Upper lobe of right lung (tissue), 1 donor: ENCODE data around the gene CCDC88B. TPM values are rescaled to one million over a fixed set of nuclear protein-coding genes. Genes with fewer than 3 reads are reported as not detected.

Experiments used
- ATAC-seq: fragments of 200-7000 bp; cut with Tn5 transposase; one replicate; pipeline ENCODE4 v1.9.1; 2020; ENCODE audit warnings: mild to moderate bottlenecking, moderate library complexity
- DNase-seq: peaks from one replicate; pipeline ENCODE4 v3.0.0-alpha.2; 2020
- H3K27ac ChIP-seq: fragments of 200-600 bp; one replicate; pipeline ENCODE4 v1.8.0; 2022
- H3K27me3 ChIP-seq: fragments of 200-600 bp; one replicate; pipeline ENCODE4 v1.8.0; 2022; ENCODE audit warnings: mild to moderate bottlenecking
- H3K36me3 ChIP-seq: fragments of 200-600 bp; one replicate; pipeline ENCODE4 v1.8.0; 2022
- H3K4me1 ChIP-seq: fragments of 200-600 bp; one replicate; pipeline ENCODE4 v1.8.0; 2022
- H3K4me3 ChIP-seq: fragments of 200-600 bp; one replicate; pipeline ENCODE4 v1.8.0; 2022; ENCODE audit warnings: mild to moderate bottlenecking
- H3K9me3 ChIP-seq: fragments of 200-600 bp; one replicate; pipeline ENCODE4 v1.8.0; 2022
- intact Hi-C: fragments of 100-400 bp; cut with DNase I; formaldehyde crosslinking; loops from one replicate; pipeline ENCODE4 v1.11.0; 2022
- total RNA-seq: library from RNA; stranded (reverse); fragmentation: NEBNext Ultra II Directional; extraction: Animal tissue kit (Norgen Biotek cat#: 25700); gene quantifications from one replicate; pipeline ENCODE4 v1.2.1, GENCODE V29; 2021
- TF ChIP-seq, protein P1 (sequence below): fragments of 200-600 bp; IDR thresholded peaks from one replicate; pipeline ENCODE4 v1.8.0; 2022; ENCODE audit warnings: antibody characterized with exemption
- donor health status: DM: no; HTN: yes; CAD: no; lungs with severe emphysema.

Gene CCDC88B
- total RNA-seq, 1 donor from 2014 or later = 20.7 TPM

DNA sequence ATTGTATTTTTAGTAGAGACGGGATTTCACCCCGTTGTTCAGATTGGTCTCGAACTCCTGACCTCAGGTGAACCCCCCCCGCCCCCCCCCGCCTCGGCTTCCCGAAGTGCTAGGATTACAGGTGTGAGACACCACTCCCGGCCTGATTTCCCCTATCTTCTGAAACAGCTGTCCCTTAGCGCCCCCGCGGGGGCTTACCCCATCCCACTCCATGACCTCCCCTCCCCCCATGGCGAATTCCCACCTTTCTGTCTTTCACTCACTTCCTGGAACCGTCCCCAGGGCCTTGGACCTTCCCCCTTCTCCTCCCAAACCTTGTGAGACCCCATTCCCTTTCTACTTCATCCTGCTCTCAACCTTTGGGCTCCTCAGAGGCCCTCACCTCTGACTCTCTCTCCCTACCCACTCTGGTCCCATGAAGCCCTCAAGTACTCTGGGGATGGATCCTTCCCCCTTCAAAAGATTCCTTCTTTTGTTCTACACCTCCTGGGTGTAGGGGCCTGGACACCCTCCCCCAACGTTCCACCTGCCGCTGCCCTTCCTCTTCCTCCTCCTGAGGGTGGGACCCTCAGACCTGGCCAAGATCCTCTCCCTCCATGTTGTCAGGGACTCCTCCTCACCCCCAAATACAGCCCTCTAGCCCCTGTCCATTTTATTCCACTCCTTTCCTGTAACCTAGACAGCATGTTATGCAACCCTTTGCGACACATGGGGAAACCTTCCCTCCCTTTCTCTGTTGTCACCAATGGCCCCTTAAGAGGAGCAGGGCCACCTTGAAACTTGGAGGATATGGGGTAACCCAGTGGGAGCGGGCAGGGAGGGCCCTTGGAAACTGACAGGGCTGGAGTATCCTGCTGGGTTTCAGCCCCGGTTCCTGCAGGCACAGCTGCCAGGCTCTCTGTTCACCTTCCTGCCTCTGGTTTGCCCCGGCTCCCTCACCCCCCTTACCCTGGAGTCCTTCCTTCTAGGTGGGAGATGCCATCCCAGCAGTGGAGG, 20.9 kb upstream of the CCDC88B start:
- TF ChIP-seq, protein P1, sequence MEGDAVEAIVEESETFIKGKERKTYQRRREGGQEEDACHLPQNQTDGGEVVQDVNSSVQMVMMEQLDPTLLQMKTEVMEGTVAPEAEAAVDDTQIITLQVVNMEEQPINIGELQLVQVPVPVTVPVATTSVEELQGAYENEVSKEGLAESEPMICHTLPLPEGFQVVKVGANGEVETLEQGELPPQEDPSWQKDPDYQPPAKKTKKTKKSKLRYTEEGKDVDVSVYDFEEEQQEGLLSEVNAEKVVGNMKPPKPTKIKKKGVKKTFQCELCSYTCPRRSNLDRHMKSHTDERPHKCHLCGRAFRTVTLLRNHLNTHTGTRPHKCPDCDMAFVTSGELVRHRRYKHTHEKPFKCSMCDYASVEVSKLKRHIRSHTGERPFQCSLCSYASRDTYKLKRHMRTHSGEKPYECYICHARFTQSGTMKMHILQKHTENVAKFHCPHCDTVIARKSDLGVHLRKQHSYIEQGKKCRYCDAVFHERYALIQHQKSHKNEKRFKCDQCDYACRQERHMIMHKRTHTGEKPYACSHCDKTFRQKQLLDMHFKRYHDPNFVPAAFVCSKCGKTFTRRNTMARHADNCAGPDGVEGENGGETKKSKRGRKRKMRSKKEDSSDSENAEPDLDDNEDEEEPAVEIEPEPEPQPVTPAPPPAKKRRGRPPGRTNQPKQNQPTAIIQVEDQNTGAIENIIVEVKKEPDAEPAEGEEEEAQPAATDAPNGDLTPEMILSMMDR = no peak
- Histone ChIP-seq H3K9me3 (no peaks in the 10 kb centered on the region), H3K27me3 (no peaks in the 10 kb centered on the region), H3K36me3 (peaks cover 30% of the 10 kb centered on the region), H3K4me3 (peak overlapping the region; percentile 87), H3K27ac (peak overlapping the region; percentile 98), H3K4me1 (peaks cover 18% of the 10 kb centered on the region)
- DNase-seq (peak; percentile 75), ATAC-seq (peak; percentile 1)
- intact Hi-C loops = no loop called here

DNA sequence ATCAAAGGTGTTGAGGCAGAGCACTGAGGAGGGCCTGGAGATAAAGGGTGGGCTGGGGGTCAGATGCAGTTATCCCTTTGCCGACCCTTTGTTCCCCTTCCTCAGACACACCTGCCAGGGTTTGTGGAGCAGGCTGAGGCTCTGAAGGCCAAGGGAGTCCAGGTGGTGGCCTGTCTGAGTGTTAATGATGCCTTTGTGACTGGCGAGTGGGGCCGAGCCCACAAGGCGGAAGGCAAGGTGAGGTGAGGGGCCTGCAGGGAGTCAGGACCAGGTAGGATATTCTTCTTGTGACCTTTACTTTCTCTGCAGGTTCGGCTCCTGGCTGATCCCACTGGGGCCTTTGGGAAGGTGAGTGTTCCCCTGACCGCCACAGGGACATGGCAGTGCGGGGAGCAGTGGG, 19.4 kb upstream of the CCDC88B start:
- DNase-seq (peak; percentile 63), ATAC-seq (no peak)
- peak overlapping the region; percentile 2 for H3K27ac ChIP-seq
- peaks cover 18% of the 10 kb centered on the region for H3K4me1 ChIP-seq
- H3K4me3 ChIP-seq = no peak overlapping the region
- H3K27me3 ChIP-seq = no peaks in the 10 kb centered on the region
- TF ChIP-seq, protein P1 = no peak
- peaks cover 15% of the 10 kb centered on the region for H3K36me3 ChIP-seq
- intact Hi-C loops = no loop called here
- H3K9me3 ChIP-seq = no peaks in the 10 kb centered on the region

DNA sequence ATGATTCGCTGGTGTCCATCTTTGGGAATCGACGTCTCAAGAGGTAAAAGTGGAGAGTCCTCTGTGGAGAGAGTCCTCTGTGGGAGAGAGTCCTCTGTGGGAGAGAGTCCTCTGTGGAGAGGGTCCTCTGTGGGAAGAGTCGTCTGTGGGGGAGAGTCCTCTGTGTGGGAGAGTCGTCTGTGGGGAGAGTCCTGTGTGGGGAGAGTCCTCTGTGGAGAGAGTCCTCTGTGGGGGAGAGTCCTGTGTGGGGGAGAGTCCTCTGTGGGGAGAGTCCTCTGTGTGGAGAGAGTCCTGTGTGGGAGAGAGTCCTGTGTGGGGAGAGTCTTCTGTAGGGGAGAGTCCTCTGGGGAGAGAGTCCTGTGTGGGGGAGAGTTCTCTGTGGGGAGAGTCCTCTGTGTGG, 19.0 kb upstream of the CCDC88B start:
- intact Hi-C loops = no loop called here
- Histone ChIP-seq H3K4me1 (peaks cover 18% of the 10 kb centered on the region), H3K27me3 (no peaks in the 10 kb centered on the region), H3K36me3 (peaks cover 10% of the 10 kb centered on the region), H3K27ac (peak overlapping the region; percentile 65), H3K9me3 (no peaks in the 10 kb centered on the region), H3K4me3 (no peak overlapping the region)
- no peak for DNase-seq
- no peak for ATAC-seq
- TF ChIP-seq, protein P1 = no peak

DNA sequence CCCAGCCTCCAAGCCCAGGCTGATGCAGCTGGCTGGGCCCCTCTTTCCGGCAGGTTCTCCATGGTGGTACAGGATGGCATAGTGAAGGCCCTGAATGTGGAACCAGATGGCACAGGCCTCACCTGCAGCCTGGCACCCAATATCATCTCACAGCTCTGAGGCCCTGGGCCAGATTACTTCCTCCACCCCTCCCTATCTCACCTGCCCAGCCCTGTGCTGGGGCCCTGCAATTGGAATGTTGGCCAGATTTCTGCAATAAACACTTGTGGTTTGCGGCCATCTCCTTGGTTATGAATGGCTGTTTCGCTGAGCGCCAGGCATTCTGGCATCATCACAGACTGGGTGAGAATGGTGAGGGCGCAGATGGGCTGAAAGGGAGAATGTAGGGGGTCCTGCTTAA, 18.5 kb upstream of the CCDC88B start:
- peak overlapping the region; percentile 65 for H3K27ac ChIP-seq
- peaks cover 14% of the 10 kb centered on the region for H3K4me1 ChIP-seq
- DNase-seq (peak; percentile 83), ATAC-seq (peak; percentile 47)
- intact Hi-C loops = no loop called here
- no peaks in the 10 kb centered on the region for H3K27me3 ChIP-seq
- H3K4me3 ChIP-seq = no peak overlapping the region
- H3K36me3 ChIP-seq = peaks cover 7% of the 10 kb centered on the region
- no peaks in the 10 kb centered on the region for H3K9me3 ChIP-seq
- TF ChIP-seq, protein P1 = no peak

DNA sequence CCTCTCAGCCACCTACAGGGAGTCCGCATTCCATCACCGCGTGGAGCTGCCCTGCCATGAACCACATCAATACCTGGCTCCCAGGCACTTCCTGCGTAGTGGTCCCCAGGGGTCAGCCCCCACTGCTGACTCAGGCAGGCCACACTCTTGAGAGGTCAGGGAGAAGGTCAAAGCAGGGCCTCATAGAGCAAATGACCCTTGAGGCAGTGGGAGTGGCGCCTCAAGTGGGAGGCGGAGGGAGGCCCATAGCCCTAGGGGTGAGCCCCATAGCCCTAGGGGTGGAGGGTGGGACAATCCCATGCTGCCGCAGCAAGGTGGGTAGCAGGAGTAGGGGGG, 17.1 kb upstream of the CCDC88B start:
- ATAC-seq (no peak), DNase-seq (no peak)
- intact Hi-C loops = no loop called here
- H3K27me3 ChIP-seq = no peaks in the 10 kb centered on the region
- H3K4me1 ChIP-seq = peaks cover 12% of the 10 kb centered on the region
- H3K27ac ChIP-seq = no peak overlapping the region
- no peaks in the 10 kb centered on the region for H3K9me3 ChIP-seq
- TF ChIP-seq, protein P1 = no peak
- peaks cover 7% of the 10 kb centered on the region for H3K36me3 ChIP-seq
- H3K4me3 ChIP-seq = no peak overlapping the region
